Amniotic epithelial cell (primary cell): ENCODE measurements around the gene SULT1A4.
"Not testable (repeated sequence)": the region's sequence is repeated elsewhere in the genome, so short reads cannot be mapped to it uniquely, and the experiment has no call there.

ENCODE experiments used
- DNase-seq: peaks from one replicate; pipeline ENCODE4 v3.0.0-alpha.2; 2010; ENCODE audit warnings: low read depth

SULT1A4 gene

DNA sequence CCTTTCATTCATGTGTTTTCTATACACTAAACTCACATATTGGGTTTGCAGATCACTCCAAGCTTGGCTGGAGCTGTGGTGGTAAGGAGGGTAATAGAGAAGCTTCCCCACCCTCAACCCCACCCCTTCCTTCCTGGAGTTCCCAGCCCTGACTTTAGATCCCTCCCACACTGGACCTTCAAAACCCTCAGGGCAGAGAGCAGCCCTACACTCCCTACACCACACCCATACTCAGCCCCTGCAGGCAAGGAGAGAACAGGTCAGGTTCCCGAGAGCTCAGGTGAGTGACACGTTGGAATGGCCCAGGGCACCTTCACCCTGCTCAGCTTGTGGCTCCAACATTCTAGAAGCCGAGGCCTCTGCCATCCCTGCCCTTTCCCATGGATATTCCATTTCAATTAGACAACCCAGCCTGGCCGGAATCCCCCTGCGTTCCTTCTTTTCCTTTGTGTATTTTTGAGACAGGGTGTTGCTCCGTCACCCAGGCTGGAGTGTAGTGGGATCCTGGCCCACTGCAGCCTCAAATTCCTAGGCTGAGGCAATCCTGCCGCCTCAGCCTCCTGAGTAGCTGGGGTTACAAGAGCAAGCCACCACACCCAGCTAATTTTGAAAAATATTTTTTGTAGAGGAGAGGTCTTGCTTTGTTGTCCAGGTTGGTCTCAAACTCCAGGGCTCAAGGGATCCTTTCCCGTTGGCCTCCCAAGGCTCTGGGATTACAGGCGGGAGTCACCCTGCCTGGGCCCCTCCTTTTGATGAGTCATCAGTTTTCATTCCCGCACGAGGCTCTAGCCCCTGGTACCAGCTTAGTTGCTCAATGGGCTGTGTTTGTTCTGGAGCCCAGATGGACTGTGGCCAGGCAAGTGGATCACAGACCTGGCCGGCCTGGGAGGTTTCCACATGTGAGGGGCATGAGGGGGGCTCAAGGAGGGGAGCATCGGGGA is at the start of gene SULT1A4:
TSS of gene SULT1A4 (plus strand) at position 208 of the 941 bp plus-strand sequence. CDS start 1,473 bp downstream, outside the sequence.
- DNase-seq, result not testable (repeated sequence)

DNA sequence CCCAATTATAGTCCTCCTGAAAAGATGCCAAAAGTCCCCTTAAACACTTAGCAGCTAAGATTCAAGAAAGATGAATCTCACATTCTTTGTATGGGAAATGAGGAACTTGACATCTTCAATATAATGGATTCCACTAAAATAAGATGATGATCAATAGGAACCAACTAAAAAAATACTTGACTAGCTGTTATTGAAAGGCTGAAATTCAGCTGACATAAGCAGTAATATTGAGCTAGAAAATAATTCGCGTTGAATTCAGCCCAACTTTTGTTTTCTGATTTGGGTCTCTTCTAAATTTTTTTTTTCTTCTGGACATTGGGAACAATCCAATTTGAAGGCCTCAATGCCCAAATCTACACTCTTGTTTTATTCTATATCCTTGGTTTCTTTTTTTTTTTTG is 36.1 kb upstream of the SULT1A4 start:
- not testable (repeated sequence) for DNase-seq

DNA sequence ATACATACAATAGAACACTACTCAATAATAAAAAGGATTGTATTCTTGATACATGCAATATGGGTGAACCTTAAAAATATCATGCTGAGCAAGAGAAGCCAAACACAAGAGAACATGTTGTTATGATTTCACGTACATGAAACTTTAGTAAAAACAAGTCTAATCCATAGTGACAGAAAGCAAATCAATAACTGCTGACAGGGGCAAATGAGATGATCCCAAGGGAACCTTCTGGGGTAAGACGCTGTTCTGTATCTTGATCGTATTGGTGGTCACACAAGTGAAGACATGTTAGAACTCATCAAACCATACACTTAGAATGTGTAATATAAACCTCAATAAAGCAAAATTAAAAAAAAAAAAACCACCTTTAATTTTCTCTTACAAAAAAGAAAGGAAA is 34.3 kb upstream of the SULT1A4 start:
- not testable (repeated sequence) for DNase-seq

DNA sequence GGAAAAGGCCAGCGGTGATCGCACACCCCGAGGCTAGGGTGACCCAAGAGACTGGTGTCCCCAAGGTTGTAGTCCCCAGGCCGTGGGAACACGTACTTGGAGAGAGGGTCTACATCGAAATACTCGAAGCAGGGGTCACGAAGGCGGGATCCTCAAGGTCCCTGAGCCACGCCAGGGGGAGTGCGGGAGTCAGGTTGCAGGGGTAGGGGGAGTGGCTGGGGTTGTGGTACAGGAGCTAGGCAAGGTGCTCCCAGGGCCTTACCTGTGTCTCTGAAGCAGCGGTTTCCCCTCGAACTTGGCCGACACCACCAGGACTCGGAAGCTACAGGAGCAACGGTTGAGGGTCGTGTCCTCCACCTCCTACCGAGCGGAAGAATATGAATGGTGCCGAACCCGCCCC is 6.0 kb upstream of the SULT1A4 start:
- not testable (repeated sequence) for DNase-seq

DNA sequence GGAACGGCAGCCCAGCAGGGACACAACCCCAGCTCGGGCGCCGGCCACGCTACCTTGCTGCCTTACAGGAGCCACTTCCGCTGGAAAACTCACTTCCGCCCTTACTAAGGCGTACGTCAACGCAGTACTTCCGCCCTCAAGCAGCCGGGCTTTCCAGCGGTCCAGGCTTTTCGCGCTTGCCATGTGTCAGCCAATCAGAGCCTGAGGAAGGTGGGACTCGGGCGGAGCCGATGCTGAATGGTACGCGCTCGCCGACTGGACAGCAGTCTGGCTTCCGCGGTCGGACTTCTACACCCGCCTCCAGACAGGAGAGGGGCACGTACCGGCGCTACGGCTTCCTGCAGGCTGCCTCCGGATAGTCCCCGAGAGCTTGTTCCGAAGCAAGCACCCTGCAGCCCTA is 5.4 kb upstream of the SULT1A4 start, which contains the start of the genes BOLA2 and SLX1B:
TSS of gene BOLA2 (minus strand) at position 83 of the 400 bp plus-strand sequence. CDS start 98 bp downstream, outside the sequence.
TSS of gene SLX1B (plus strand) at position 265 of the 400 bp plus-strand sequence.
- DNase-seq, result not testable (repeated sequence)

DNA sequence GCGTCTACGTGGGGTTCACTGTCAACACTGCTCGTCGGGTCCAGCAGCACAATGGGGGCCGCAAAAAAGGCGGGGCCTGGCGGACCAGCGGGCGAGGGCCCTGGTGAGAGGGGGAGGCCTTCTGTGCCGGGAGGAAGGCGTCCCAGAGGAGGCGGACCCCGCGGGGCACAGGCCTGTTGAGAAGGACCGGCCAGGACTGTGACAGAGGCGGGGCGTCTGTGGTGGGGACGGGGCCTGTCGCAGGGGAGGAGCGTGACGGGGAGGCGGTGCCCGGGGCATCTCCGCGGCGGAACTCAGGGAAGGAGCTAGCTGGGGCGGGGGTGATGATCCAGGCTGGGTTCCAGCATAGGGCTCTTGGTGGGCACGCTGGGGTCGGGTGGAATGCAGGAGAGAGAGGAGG is 4.9 kb upstream of the SULT1A4 start:
- DNase-seq, result not testable (repeated sequence)

DNA sequence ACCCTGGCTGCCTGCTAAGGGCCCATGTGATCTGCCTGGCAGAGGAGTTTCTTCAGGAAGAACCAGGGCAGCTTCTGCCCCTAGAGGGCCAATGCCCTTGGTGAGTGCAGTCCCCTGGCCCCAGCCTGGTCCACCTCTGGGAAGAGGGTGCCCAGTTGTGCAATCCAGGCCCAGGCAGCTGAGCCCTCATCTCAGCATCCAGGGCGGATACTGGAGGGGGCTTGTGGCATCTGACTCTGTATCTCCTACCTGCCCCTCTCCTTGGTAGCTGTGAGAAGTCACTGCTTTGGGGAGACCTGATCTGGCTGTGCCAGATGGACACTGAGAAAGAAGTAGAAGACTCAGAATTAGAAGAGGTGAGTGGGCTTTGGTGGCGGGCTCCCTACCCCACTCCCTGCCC is 2.1 kb upstream of the SULT1A4 start:
- DNase-seq, result not testable (repeated sequence)

DNA sequence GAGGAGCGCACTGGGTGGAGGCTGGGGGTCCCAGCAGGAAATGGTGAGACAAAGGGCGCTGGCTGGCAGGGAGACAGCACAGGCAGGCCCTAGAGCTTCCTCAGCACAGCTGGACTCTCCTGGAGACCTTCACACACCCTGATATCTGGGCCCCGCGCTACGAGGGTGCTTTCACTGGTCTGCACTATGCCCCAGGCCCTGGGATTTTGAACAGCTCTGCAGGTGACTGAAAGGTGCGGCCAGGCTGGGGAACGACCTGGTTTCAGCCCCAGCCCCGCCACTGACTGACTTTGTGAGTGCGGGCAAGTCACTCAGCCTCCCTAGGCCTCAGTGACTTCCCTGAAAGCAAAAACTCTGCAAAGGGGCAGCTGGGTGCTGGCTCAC is 926 bp downstream of the SULT1A4 start:
- not testable (repeated sequence) for DNase-seq

DNA sequence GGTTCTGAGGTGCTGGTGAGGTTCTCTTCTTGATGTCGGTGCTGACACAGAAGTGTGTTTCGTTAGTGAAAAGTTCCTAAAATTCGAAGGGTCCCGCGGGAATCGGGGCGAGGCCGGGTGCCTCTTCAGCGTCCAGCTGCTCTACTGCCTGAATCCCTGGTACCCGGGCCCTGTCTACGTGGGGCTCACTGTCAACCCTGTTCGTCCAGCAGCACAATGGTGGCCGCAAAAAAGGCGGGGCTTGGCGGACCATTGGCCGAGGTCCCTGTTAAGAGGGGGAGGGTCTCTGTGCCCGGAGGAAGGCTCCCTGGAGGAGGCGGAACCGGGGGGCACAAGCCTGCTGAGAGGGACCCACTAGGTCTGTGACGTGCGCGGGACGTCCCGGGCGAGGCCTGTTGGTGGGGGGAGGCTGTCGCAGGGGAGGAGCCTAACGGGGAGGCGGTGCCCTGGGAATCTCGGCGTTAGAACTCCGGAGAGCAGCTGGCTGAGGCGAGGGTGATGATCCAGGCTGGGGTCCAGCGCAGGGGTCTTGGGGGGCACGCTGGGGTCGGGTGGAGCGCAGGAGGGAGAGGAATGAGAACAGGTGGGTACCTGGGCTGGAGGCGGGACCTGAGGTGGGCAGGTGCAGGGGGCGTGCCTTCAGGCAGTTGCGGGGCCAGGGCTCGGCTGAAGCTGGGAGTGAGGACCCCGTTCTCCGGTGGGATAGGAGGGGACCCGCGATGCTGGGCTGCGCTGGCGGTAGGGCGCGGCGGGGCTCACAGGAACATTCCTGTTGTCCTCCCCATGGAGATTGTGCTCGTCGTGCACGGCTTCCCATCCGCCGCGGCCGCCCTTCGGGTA is 6.5 kb downstream of the SULT1A4 start:
- not testable (repeated sequence) for DNase-seq

DNA sequence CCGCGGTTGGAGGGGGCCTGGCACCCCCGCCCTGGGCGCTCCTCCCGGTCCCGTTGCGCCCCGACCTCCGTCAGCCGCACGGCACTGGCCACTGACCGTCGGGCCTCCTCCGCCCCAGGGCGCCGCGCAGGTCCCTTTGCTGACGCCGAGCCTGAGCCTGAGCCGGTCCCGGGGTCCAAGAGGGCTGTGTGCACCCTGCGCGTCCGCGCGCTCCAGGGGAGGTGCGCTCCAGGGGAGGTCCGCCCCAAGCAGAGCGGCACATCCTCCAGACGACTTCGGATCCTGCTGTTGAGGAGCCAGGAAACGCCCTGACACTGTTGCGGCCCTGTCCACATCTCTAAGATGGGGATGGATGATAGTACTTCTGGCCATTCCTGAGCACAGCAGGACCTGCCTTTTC is 7.2 kb downstream of the SULT1A4 start:
- DNase-seq, result not testable (repeated sequence)

DNA sequence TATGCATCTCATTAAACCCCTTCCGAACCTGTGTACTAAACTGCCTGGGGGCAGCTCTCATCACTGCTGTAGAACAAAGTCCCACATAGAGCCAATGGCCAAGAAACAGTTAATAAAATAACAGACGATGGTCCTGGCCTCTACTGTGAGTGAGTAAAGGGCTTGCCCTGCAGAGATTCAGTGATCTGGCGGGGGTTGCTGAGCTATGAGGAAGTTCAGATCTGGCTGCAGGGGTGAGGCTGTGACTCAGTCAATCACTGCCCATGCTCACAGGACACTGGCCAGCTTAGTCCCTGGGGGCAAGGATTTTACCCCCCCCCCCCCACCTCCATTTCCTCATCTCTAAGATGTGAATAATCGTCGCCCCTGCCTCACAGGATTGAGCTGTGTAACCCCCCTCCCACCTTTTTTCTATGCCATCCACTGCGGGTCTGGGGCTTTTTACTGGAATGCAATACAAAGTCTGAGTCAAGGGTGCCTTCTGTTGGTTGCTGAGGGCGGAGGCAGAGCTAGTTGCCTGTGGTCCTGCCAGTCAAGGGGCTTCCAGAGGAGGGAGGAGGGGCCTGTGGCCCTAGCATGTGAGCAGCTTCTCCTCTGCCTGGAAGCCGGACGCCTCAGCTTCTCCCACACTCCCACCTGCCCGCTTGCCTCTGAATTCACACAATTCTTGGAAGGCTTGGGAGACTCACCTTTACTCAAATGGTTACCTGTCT is 8.1 kb downstream of the SULT1A4 start:
- not testable (repeated sequence) for DNase-seq

DNA sequence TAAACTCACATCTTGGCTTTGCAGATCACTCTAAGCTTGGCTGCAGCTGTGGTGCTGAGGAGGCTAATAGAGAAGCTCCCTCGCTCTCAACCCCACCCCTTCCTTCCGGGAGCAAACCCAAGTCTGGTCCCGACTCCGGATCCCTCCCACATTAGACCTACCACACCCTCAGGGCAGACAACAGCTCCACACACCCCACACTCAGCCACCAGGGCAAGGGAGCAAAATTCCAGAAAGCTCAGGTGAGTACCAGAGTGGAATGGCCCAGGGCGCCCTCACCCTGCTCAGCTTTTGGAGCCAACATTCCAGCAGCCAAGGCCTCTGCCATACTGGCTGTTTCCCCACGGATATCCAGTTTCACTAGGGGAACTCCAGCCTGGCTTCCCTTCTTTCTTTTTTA is 9.9 kb downstream of the SULT1A4 start:
- not testable (repeated sequence) for DNase-seq

DNA sequence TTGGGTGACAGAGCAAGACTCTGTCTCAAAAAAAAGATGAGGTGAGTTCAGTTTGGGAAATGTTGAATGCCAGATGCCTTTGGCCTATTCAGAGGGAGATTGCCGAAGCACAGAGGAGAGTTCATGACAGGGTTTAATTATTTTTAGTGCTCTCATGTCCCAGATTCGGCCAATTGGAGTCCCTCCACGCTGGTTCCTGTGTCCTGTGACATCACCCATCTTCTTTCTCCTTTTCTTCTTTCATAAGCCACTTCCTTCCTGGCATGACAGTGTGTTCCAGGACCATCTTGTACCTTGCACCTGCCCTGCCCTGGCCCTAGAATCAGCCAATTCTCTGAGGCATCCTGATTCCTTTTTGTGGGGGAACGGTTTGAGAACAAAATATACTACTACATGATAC is 12.4 kb downstream of the SULT1A4 start:
- DNase-seq, result not testable (repeated sequence)

DNA sequence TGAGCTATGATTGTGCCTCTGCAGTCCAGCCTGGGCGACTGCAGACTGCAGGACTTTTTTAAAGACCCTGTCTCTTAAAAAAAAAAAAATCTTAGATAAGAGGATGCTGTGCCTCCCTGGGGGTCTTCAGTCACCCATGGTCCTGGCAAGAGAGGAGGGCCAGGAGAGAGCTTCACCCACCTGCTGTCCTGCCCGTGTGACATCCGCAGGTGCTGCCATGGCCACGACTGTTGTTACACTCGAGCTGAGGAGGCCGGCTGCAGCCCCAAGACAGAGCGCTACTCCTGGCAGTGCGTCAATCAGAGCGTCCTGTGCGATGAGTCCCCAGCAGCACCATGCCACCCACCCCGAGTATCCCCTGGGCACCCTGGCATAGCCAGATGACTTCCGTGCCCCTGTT is 22.6 kb downstream of the SULT1A4 start:
- DNase-seq, result not testable (repeated sequence)

DNA sequence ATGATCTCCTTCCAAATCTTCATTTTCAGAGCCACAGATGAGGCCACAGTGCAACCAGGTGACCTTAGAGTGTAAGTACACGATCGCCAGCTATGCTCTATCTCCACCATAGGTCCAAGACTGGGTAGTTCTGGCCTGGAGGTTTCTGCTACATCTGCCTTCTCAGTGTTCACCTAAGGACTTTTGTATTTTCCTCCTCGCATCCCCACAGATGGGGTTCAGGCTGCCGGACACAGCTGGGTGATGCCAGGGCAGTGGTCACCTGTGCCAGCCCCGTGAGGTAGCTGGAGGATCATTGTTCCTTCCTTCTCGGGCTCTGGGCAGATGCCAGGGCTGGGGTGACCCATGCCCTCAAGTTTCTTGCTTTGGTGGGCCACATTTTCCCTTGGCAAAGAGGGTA is 46.6 kb downstream of the SULT1A4 start, which contains the start of gene NPIPB12:
TSS of gene NPIPB12 (minus strand) at position 101 of the 400 bp plus-strand sequence.
- not testable (repeated sequence) for DNase-seq
